Cardiac muscle cell (in vitro differentiated cells and primary cell): ENCODE results near the gene COG2. TPM values are rescaled to one million over a fixed set of nuclear protein-coding genes. Genes with fewer than 3 reads are reported as not detected.
"Not testable (repeated sequence)": the region's sequence is repeated elsewhere in the genome, so short reads cannot be mapped to it uniquely, and the experiment has no call there.

ENCODE experiments used
- DNase-seq, 2 donors: peaks; one replicate each; pipeline versions ENCODE4 v3.0.0 to v3.0.0-alpha.2; 2010 to 2017; ENCODE audit warnings: low read depth in 1 of 2, low spot score in 1 of 2
- H3K27ac ChIP-seq: fragments of 200-600 bp; sonication (generic); 2 replicates; pipeline ENCODE4 v1.5.1; 2016
- H3K27me3 ChIP-seq: fragments of 200-600 bp; sonication (generic); 2 replicates; pipeline ENCODE4 v1.6.0; 2016; ENCODE audit warnings: control low read depth
- H3K36me3 ChIP-seq: fragments of 200-600 bp; sonication (generic); 2 replicates; pipeline ENCODE4 v1.5.1; 2016; ENCODE audit warnings: control low read depth
- H3K4me1 ChIP-seq: fragments of 200-600 bp; sonication (generic); 2 replicates; pipeline ENCODE4 v1.8.1; 2017; ENCODE audit warnings: low read depth, mild to moderate bottlenecking, mixed run types
- H3K4me3 ChIP-seq: fragments of 200-600 bp; sonication (generic); 2 replicates; pipeline ENCODE4 v1.5.1; 2016; ENCODE audit warnings: mild to moderate bottlenecking
- H3K9me3 ChIP-seq: fragments of 200-600 bp; sonication (generic); 2 replicates; pipeline ENCODE4 v1.5.1; 2017; ENCODE audit warnings: low read depth, mild to moderate bottlenecking, control low read depth
- polyA plus RNA-seq: library from polyadenylated mRNA; unstranded; fragments of >200 nt; fragmentation: Nextera tagmentation; extraction: Ambion mirVana; gene quantifications from 2 replicates; pipeline ENCODE4 v1.2.1, GENCODE V29; 2016
- total RNA-seq: library from RNA; depleted of rRNA; stranded (reverse); fragments of >200 nt; gene quantifications from 2 replicates; pipeline ENCODE4 v1.2.3, GENCODE V29; 2016
- TF ChIP-seq, protein P1 (sequence below): IDR thresholded peaks from 2 replicates; pipeline ENCODE4 v1.5.1; 2012; ENCODE audit warnings: low read depth, mild to moderate bottlenecking, low read length

COG2 gene
- total and polyA plus RNA-seq, 2 experiments from 2014 or later, result 23.2 to 27.4 TPM

GRCh38 chr1:230713547-230713914 is 71.2 kb downstream of the COG2 start:
- DNase-seq, result no peak
- Histone ChIP-seq H3K4me1 (peaks cover 17% of the 10 kb centered on the region), H3K36me3 (no peaks in the 10 kb centered on the region), H3K4me3 (no peak overlapping the region), H3K27ac (peak overlapping the region; percentile 70), H3K9me3 (no peaks in the 10 kb centered on the region), H3K27me3 (no peaks in the 10 kb centered on the region)
- TF ChIP-seq, protein P1, sequence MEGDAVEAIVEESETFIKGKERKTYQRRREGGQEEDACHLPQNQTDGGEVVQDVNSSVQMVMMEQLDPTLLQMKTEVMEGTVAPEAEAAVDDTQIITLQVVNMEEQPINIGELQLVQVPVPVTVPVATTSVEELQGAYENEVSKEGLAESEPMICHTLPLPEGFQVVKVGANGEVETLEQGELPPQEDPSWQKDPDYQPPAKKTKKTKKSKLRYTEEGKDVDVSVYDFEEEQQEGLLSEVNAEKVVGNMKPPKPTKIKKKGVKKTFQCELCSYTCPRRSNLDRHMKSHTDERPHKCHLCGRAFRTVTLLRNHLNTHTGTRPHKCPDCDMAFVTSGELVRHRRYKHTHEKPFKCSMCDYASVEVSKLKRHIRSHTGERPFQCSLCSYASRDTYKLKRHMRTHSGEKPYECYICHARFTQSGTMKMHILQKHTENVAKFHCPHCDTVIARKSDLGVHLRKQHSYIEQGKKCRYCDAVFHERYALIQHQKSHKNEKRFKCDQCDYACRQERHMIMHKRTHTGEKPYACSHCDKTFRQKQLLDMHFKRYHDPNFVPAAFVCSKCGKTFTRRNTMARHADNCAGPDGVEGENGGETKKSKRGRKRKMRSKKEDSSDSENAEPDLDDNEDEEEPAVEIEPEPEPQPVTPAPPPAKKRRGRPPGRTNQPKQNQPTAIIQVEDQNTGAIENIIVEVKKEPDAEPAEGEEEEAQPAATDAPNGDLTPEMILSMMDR, result no peak

GRCh38 chr1:230713915-230714764 is 71.9 kb downstream of the COG2 start, which contains the start of gene AGT:
AGT (minus strand) TSS chr1:230714122; CDS start chr1:230710823, 3,299 bp downstream.
- H3K27ac ChIP-seq, result peak within 1 kb of the TSS; percentile 70
- H3K4me3 ChIP-seq, result no peak within 1 kb of the TSS
- TF ChIP-seq, protein P1, result no peak
- no peaks in the 10 kb centered on the region for H3K9me3 ChIP-seq
- no peaks in the 10 kb centered on the region for H3K36me3 ChIP-seq
- DNase-seq, result peak; percentile 78 to 80
- H3K27me3 ChIP-seq, result no peaks in the 10 kb centered on the region
- peaks cover 17% of the 10 kb centered on the region for H3K4me1 ChIP-seq

DNA sequence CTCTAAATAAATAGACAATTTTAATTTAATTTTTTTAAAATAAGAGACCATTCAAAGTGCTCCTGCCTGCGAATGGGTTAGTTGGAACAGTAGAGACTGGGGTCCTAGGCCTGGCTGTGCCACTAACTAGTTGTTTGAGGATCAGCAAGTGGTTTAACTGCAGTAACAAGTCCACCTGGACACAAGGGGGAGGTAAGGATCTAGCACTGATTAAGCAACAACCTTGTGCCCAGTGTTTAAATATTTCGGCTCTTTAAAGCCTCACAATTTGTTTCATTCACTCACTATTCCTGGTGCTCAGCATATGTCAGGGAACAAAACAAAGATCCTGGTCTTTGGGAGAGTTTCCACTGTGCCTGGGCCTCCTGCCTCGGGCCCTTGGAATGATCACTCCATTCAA is 73.2 kb downstream of the COG2 start:
- TF ChIP-seq, protein P1, result no peak
- Histone ChIP-seq H3K27me3 (no peaks in the 10 kb centered on the region), H3K27ac (no peak overlapping the region), H3K4me1 (peaks cover 17% of the 10 kb centered on the region), H3K36me3 (no peaks in the 10 kb centered on the region), H3K9me3 (no peaks in the 10 kb centered on the region), H3K4me3 (no peak overlapping the region)
- no peak for DNase-seq

- H3K4me1 ChIP-seq, result peaks cover 17% of the 10 kb centered on the region
- H3K27me3 ChIP-seq, H3K4me3 ChIP-seq, H3K9me3 ChIP-seq, H3K36me3 ChIP-seq, H3K27ac ChIP-seq, DNase-seq: not testable (repeated sequence)
These were observed 74.2 kb downstream of the COG2 start for GRCh38 chr1:230716453-230716852.

DNA sequence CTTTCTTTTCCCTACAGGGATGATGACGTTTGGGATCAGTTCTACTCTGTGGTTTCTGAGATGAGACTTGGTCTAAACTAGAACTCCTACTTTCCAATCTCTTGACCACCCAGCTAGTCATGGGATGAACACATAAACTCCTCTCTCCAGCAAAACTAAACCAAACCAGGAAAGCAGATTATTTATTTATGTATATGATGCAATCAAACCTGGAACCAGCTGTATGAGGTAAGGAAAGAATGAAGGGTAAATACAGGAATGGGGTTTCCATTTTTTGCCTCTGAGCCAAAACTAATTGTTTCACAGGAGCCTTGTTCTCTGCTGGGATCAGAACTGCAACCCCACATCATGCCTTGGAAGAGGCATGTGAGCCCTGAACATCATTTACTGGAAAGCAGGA is 75.0 kb downstream of the COG2 start:
- H3K9me3 ChIP-seq, result no peaks in the 10 kb centered on the region
- H3K27ac ChIP-seq, result no peak overlapping the region
- no peak overlapping the region for H3K4me3 ChIP-seq
- no peaks in the 10 kb centered on the region for H3K36me3 ChIP-seq
- H3K4me1 ChIP-seq, result peaks cover 17% of the 10 kb centered on the region
- H3K27me3 ChIP-seq, result no peaks in the 10 kb centered on the region
- TF ChIP-seq, protein P1, result no peak
- DNase-seq, result no peak

GRCh38 chr1:230721849-230722522 is 79.7 kb downstream of the COG2 start:
- H3K27me3 ChIP-seq, H3K36me3 ChIP-seq, H3K27ac ChIP-seq, H3K4me1 ChIP-seq, H3K4me3 ChIP-seq, DNase-seq, H3K9me3 ChIP-seq: not testable (repeated sequence)
